SK-N-SH (cell line): Measurements from ENCODE around the gene C6orf132. TPM values are rescaled to one million over a fixed set of nuclear protein-coding genes. Genes with fewer than 3 reads are reported as not detected.

Experiments used
- CTCF ChIA-PET: fragments of 300-600, 350-600 bp; formaldehyde crosslinking; extraction: SDS; loops from one replicate; lab custom pipeline; 2021; lab: Yijun Ruan, JAX
- POLR2A ChIA-PET: fragments of 350-600 bp; sonication (Branson Sonifier 250); formaldehyde crosslinking; extraction: SDS; loops from one replicate; lab custom pipeline; 2020; ENCODE audit warnings: antibody characterized with exemption, inconsistent platforms; lab: Yijun Ruan, JAX
- DNase-seq: peaks from one replicate; pipeline ENCODE4 v3.0.0; 2012
- H2AFZ ChIP-seq: fragments of 200-600 bp; sonication (generic); 2 replicates; pipeline ENCODE4 v1.8.1; 2016; ENCODE audit warnings: antibody characterized with exemption, mild to moderate bottlenecking, low read depth
- H3F3A ChIP-seq: fragments of 200-600 bp; sonication (generic); replicated peaks from 2 replicates; pipeline ENCODE3; 2016; ENCODE audit warnings: antibody characterized with exemption, mild to moderate bottlenecking; ENCODE audit not compliant: insufficient read depth
- H3K27ac ChIP-seq, 2 experiments: fragments of 200-500 bp in 1 of 2; fragments of 200-600 bp in 1 of 2; sonication (Bioruptor generic) in 1 of 2; sonication (generic), shearing (Covaris generic) in 1 of 2; 2 replicates each; pipeline versions ENCODE4 v1.5.1 to v1.6.1; 2014 to 2016; ENCODE audit warnings: low read depth in 2 of 2, inconsistent platforms in 1 of 2, low read length in 1 of 2, mild to moderate bottlenecking in 1 of 2, mixed read lengths in 1 of 2
- H3K27me3 ChIP-seq: fragments of 200-600 bp; sonication (generic), shearing (Covaris generic); 2 replicates; pipeline ENCODE4 v1.6.1; 2016; ENCODE audit warnings: mixed run types; ENCODE audit not compliant: insufficient read depth
- H3K36me3 ChIP-seq, 2 experiments: fragments of 200-500 bp in 1 of 2; fragments of 200-600 bp in 1 of 2; sonication (Bioruptor generic) in 1 of 2; sonication (generic) in 1 of 2; replicated peaks in 1 of 2; 2 replicates each; pipeline versions ENCODE3 to v1.5.1; 2014 to 2016; ENCODE audit warnings: low read length in 1 of 2, mild to moderate bottlenecking in 1 of 2; ENCODE audit not compliant: insufficient read depth in 2 of 2, control insufficient read depth in 1 of 2
- H3K4me1 ChIP-seq, 2 experiments: fragments of 200-500 bp in 1 of 2; fragments of 200-600 bp in 1 of 2; sonication (Bioruptor generic) in 1 of 2; sonication (generic), shearing (Covaris generic) in 1 of 2; 2 replicates each; pipeline versions ENCODE4 v1.5.1 to v1.6.1; 2014 to 2016; ENCODE audit warnings: low read depth in 1 of 2, low read length in 1 of 2, mixed run types in 1 of 2; ENCODE audit not compliant: insufficient read depth in 2 of 2, control insufficient read depth in 1 of 2
- H3K4me2 ChIP-seq: fragments of 200-600 bp; sonication (generic), shearing (Covaris generic); 2 replicates; pipeline ENCODE4 v1.6.1; 2017; ENCODE audit warnings: mixed run types
- H3K4me3 ChIP-seq, 2 experiments: fragments of 200-500 bp in 1 of 2; fragments of 200-600 bp in 1 of 2; sonication (Bioruptor generic) in 1 of 2; sonication (generic), shearing (Covaris generic) in 1 of 2; 2 replicates each; pipeline versions ENCODE4 v1.5.1 to v1.8.1; 2014 to 2016; ENCODE audit warnings: low read depth in 2 of 2, inconsistent platforms in 1 of 2, low read length in 1 of 2, mild to moderate bottlenecking in 1 of 2, mixed read lengths in 1 of 2, moderate library complexity in 1 of 2
- H3K79me2 ChIP-seq: fragments of 200-600 bp; sonication (generic); 2 replicates; pipeline ENCODE4 v1.8.1; 2017; ENCODE audit warnings: mild to moderate bottlenecking; ENCODE audit not compliant: insufficient read depth
- H3K9ac ChIP-seq: fragments of 200-600 bp; sonication (generic); 2 replicates; pipeline ENCODE4 v1.6.1; 2017; ENCODE audit warnings: mixed run types
- H3K9me2 ChIP-seq: fragments of 200-600 bp; sonication (generic); 2 replicates; pipeline ENCODE4 v1.6.1; 2017; ENCODE audit warnings: mixed run types
- H3K9me3 ChIP-seq: fragments of 200-600 bp; sonication (generic); 2 replicates; pipeline ENCODE4 v1.6.1; 2017; ENCODE audit warnings: mixed run types, mild to moderate bottlenecking, moderate library complexity
- H4K20me1 ChIP-seq: fragments of 200-600 bp; sonication (generic); 2 replicates; pipeline ENCODE4 v1.6.1; 2017; ENCODE audit warnings: mild to moderate bottlenecking, mixed run types; ENCODE audit not compliant: insufficient read depth
- ELF1 ChIP-seq: IDR thresholded peaks from 2 replicates; pipeline ENCODE4 v1.4.0; 2012
- FOXJ3 ChIP-seq: sonication (generic); formaldehyde crosslinking; IDR thresholded peaks from 2 replicates; pipeline ENCODE4 v1.5.1; 2020; ENCODE audit warnings: mild to moderate bottlenecking, missing genetic modification reagents
- GABPA ChIP-seq: IDR thresholded peaks from 2 replicates; pipeline ENCODE4 v1.4.0; 2012; ENCODE audit warnings: low read depth, mild to moderate bottlenecking
- JUND ChIP-seq: IDR thresholded peaks from 2 replicates; pipeline ENCODE4 v1.4.0; 2012
- MEF2A ChIP-seq: IDR thresholded peaks from 2 replicates; pipeline ENCODE4 v1.4.0; 2012; ENCODE audit warnings: low read depth, borderline replicate concordance
- NFIC ChIP-seq: IDR thresholded peaks from 2 replicates; pipeline ENCODE4 v1.4.0; 2012; ENCODE audit warnings: borderline replicate concordance
- RXRA ChIP-seq: IDR thresholded peaks from 2 replicates; pipeline ENCODE4 v1.4.0; 2012; ENCODE audit warnings: low read depth, mild to moderate bottlenecking, borderline replicate concordance
- TAF1 ChIP-seq: IDR thresholded peaks from 2 replicates; pipeline ENCODE4 v1.6.1; 2012; ENCODE audit warnings: low read depth, mild to moderate bottlenecking, low read length, moderate library complexity, borderline replicate concordance
- TCF12 ChIP-seq: IDR thresholded peaks from 2 replicates; pipeline ENCODE4 v1.4.0; 2012
- YY1 ChIP-seq: IDR thresholded peaks from 2 replicates; pipeline ENCODE4 v1.4.0; 2012; ENCODE audit warnings: low read depth, mild to moderate bottlenecking
- WGBS: methylation state at CpG from one replicate; pipeline ENCODE4 v1.1.6; 2017; ENCODE audit warnings: low lambda C conversion rate; 5-methylcytosine and 5-hydroxymethylcytosine counted together
- polyA plus RNA-seq, 3 experiments: library from polyadenylated mRNA; depleted of rRNA; stranded (reverse); fragments of >200 nt; gene quantifications; 2 replicates each; pipeline ENCODE4 v1.2.3, GENCODE V29; 2012
- TF ChIP-seq, protein P1 (sequence below): IDR thresholded peaks from 2 replicates; pipeline ENCODE4 v1.6.1; 2012; ENCODE audit warnings: mild to moderate bottlenecking, low read depth, low read length, moderate library complexity
- TF ChIP-seq, protein P2 (sequence below): IDR thresholded peaks from 2 replicates; pipeline ENCODE4 v1.4.0; 2012; ENCODE audit warnings: low read depth, borderline replicate concordance
- TF ChIP-seq, protein P3 (sequence below): IDR thresholded peaks from 2 replicates; pipeline ENCODE4 v1.4.0; 2012; ENCODE audit warnings: low read depth, borderline replicate concordance
- TF ChIP-seq, protein P4 (sequence below): IDR thresholded peaks from 2 replicates; pipeline ENCODE4; 2012

C6orf132 gene
- polyA plus RNA-seq, 1 of the 3 experiments (the other 2 are of a cell fraction) = not detected

DNA sequence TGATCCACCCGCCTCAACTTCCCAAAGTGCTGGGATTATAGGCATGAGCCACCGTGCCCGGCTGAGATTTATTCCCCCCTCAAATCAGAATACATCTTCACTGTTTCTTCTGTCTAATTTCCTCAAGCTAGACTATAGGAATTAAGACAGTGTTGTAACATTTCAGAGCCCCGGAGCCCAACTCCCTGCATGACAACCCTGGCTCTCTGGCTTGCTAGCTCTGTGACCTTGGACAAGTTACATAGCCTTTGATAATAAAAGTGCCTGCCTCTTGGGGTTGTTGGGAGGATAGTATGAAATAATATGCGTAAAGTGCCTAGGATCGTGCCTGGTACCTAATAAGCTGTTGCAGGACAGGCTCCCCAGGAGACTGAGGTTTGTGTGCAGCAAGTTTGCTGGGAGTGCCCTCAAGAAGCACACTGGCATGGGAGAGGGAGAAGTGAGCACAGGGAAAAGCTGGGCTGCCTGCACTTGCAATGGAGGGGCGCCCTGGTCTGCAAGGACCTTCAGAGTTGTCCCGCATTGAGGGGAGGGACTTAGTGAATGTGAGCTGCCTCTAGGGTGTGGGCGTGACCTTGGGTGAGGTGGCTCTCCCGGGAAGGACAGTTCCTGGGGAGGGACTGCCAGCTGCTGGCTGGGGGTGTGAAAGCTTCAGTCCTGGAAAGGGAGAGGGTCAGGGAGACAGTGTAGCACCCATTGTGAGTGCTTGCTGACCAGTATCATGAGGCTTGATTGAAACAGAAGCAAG is 48.7 kb downstream of the C6orf132 start:
- no peaks in the 10 kb centered on the region for H3K79me2 ChIP-seq
- DNase-seq = no peak
- no peaks in the 10 kb centered on the region for H3K4me1 ChIP-seq
- POLR2A ChIA-PET = no interaction called here
- H2AFZ ChIP-seq = no peak overlapping the region
- no peak for TF ChIP-seq MEF2A
- TF ChIP-seq, protein P1, sequence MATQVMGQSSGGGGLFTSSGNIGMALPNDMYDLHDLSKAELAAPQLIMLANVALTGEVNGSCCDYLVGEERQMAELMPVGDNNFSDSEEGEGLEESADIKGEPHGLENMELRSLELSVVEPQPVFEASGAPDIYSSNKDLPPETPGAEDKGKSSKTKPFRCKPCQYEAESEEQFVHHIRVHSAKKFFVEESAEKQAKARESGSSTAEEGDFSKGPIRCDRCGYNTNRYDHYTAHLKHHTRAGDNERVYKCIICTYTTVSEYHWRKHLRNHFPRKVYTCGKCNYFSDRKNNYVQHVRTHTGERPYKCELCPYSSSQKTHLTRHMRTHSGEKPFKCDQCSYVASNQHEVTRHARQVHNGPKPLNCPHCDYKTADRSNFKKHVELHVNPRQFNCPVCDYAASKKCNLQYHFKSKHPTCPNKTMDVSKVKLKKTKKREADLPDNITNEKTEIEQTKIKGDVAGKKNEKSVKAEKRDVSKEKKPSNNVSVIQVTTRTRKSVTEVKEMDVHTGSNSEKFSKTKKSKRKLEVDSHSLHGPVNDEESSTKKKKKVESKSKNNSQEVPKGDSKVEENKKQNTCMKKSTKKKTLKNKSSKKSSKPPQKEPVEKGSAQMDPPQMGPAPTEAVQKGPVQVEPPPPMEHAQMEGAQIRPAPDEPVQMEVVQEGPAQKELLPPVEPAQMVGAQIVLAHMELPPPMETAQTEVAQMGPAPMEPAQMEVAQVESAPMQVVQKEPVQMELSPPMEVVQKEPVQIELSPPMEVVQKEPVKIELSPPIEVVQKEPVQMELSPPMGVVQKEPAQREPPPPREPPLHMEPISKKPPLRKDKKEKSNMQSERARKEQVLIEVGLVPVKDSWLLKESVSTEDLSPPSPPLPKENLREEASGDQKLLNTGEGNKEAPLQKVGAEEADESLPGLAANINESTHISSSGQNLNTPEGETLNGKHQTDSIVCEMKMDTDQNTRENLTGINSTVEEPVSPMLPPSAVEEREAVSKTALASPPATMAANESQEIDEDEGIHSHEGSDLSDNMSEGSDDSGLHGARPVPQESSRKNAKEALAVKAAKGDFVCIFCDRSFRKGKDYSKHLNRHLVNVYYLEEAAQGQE = no peak
- no peak for TF ChIP-seq RXRA
- no peak for TF ChIP-seq NFIC
- no peak for TF ChIP-seq TAF1
- TF ChIP-seq, protein P2, sequence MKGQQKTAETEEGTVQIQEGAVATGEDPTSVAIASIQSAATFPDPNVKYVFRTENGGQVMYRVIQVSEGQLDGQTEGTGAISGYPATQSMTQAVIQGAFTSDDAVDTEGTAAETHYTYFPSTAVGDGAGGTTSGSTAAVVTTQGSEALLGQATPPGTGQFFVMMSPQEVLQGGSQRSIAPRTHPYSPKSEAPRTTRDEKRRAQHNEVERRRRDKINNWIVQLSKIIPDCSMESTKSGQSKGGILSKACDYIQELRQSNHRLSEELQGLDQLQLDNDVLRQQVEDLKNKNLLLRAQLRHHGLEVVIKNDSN = no peak
- TF ChIP-seq FOXJ3 = no peak
- no peak for TF ChIP-seq TCF12
- TF ChIP-seq, protein P3, sequence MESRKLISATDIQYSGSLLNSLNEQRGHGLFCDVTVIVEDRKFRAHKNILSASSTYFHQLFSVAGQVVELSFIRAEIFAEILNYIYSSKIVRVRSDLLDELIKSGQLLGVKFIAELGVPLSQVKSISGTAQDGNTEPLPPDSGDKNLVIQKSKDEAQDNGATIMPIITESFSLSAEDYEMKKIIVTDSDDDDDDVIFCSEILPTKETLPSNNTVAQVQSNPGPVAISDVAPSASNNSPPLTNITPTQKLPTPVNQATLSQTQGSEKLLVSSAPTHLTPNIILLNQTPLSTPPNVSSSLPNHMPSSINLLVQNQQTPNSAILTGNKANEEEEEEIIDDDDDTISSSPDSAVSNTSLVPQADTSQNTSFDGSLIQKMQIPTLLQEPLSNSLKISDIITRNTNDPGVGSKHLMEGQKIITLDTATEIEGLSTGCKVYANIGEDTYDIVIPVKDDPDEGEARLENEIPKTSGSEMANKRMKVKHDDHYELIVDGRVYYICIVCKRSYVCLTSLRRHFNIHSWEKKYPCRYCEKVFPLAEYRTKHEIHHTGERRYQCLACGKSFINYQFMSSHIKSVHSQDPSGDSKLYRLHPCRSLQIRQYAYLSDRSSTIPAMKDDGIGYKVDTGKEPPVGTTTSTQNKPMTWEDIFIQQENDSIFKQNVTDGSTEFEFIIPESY = no peak
- no peak for TF ChIP-seq GABPA
- no peak for TF ChIP-seq ELF1
- no peak for TF ChIP-seq JUND
- TF ChIP-seq, protein P4, sequence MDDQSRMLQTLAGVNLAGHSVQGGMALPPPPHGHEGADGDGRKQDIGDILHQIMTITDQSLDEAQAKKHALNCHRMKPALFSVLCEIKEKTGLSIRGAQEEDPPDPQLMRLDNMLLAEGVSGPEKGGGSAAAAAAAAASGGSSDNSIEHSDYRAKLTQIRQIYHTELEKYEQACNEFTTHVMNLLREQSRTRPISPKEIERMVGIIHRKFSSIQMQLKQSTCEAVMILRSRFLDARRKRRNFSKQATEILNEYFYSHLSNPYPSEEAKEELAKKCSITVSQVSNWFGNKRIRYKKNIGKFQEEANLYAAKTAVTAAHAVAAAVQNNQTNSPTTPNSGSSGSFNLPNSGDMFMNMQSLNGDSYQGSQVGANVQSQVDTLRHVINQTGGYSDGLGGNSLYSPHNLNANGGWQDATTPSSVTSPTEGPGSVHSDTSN = no peak
- no peak for TF ChIP-seq YY1
- H3K9me2 ChIP-seq = no peaks in the 10 kb centered on the region
- H3K9ac ChIP-seq = no peak overlapping the region
- no peaks in the 10 kb centered on the region for H3K36me3 ChIP-seq
- H3K9me3 ChIP-seq = no peaks in the 10 kb centered on the region
- H3K27me3 ChIP-seq = no peaks in the 10 kb centered on the region
- H3K4me3 ChIP-seq = no peak overlapping the region
- H4K20me1 ChIP-seq = no peaks in the 10 kb centered on the region
- H3K27ac ChIP-seq = no peak overlapping the region
- H3F3A ChIP-seq = peaks cover 4% of the 10 kb centered on the region
- CTCF ChIA-PET = interaction anchor here (0.7 to 1.8 kb wide), 3 partner anchors 43 to 679 kb away, joined by 3 to 6 read pairs (median 3); no protein-coding TSS in a partner anchor
- WGBS = 76% methylated on average over 9 of the region's 10 CpGs
- H3K4me2 ChIP-seq = no peak overlapping the region
